GM19035 (cell line): ENCODE measurements around the gene SAA1.
A peak's percentile ranks its signal among the peaks of the same experiment; 100 is the strongest.
"Not testable (repeated sequence)": the region's sequence is repeated elsewhere in the genome, so short reads cannot be mapped to it uniquely, and the experiment has no call there.

ENCODE experiments used
- ATAC-seq: cut with Tn5 transposase; IDR thresholded peaks from one replicate; pipeline ENCODE4 v1.9.1; 2021; ENCODE audit not compliant: unreplicated experiment

Gene SAA1

GRCh38 chr11:18254781-18255361 is 11.2 kb upstream of the SAA1 start:
- ATAC-seq: no peak

GRCh38 chr11:18259259-18259658 is 6.8 kb upstream of the SAA1 start:
- ATAC-seq: no peak

- no peak for ATAC-seq
These were observed 4.3 kb upstream of the SAA1 start for GRCh38 chr11:18261721-18262120.

DNA sequence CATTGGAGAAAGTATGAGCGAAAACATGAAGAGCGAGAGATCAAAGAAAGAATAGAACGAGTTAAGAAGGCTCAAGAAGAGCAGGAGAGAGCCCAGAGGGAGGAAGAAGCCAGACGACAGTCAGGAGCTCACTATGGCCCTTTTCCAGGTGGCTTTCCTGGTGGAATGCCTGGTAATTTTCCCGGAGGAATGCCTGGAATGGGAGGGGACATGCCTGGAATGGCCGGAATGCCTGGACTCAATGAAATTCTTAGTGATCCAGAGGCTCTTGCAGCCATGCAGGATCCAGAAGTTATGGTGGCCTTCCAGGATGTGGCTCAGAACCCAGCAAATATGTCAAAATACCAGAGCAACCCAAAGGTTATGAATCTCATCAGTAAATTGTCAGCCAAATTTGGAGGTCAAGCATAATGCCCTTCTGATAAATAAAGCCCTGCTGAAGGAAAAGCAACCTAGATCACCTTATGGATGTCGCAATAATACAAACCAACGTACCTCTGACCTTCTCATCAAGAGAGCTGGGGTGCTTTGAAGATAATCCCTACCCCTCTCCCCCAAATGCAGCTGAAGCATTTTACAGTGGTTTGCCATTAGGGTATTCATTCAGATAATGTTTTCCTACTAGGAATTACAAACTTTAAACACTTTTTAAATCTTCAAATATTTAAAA is 3.2 kb upstream of the SAA1 start:
- ATAC-seq: not testable (repeated sequence)

- no peak for ATAC-seq
These were observed 2.0 kb upstream of the SAA1 start for GRCh38 chr11:18264035-18264434.

DNA sequence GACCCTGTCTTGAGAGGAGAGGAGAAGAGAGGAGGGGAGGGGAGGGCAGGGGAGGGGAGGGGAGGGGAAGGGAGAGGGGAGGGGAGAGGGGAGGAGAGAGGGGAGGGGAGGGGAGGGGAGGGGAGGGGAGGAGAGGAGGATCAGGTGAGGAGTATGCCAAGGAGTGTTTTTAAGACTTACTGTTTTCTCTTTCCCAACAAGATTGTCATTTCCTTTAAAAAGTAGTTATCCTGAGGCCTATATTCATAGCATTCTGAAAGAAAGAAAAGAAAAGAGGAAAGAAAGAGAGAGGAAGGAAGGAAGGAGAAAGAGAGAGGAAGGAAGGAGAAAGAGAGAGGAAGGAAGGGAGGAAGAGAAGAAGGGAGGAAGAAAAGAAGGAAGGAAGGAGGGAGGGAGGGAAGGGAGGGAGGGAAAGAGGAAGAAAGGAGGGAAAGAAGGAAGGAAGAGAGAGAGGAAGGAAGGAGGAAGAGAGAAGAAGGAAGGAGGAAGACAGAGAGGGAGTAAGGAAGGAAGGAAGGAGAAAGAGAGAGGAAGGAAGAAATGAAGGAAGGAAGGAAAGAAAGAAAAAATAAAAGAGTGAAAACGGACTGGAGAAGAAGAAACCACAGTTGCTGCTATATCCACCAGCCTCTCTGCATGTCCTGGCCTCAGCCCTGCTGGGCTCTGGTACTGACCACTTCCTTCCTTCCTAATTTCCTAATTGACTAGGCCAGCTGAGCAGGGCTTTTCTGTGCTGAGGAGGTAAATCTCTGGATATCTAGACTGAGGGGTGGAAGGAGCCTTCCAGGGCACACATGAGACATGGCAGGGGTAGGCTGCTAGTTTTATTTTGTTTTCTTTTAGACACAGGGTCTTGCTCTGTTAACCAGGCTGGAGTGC is 1.1 kb upstream of the SAA1 start:
- ATAC-seq: no peak

DNA sequence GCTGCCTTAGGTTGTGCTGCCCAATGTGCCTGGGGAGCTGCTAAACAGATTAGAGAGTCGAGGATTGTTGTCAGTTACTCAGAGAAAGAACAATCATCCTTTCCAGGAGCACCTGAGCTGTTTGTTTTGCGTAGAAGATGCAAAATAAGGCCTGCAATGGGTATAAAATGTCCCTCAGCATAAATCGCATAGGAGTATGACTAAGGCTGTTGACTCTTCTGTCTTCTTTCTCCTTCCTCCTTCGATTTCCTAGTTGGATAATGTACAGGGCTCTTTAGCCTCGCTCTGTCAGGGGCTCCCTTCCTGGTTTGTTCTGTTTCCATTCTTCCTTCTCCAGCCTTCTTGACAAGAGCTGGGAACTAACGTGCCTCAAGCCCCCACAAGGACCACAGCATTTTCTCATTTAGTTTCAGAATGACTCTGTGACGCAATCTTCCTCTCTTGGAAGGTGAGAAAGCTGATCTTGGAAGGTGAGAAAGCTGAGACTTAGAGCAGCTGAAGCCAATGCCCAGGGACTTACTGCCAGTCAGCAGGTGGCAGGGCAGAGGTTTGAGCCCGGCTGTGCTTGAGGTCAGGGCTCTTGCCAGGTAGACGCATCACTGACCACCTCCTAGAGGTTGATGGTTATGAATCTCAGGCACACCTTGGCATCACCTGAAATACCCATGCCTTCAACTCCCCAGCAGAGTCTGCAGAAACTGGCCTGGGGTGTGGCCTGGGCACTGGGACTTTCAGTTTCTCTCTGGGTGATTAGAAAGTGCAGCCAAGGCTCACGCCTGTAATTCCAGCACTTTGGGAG is 1.5 kb downstream of the SAA1 start:
- peak; percentile 54 for ATAC-seq

DNA sequence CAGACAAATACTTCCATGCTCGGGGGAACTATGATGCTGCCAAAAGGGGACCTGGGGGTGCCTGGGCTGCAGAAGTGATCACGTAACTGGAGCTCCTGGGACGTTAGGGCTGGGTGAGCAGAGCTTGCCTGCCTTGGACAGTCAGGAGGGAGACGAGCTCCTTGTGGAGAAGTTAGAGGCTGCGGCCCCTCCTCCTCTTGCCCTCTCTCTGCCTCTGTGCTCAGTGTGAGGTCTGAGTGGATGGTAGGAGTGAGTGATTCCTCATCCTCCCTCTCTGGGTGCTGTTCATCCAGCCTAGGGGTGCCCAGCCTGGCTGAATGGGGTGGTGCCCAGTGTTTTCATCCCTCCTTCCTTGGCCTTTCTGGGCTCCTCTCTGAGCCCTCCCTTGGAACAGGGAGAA is 3.2 kb downstream of the SAA1 start:
- not testable (repeated sequence) for ATAC-seq

DNA sequence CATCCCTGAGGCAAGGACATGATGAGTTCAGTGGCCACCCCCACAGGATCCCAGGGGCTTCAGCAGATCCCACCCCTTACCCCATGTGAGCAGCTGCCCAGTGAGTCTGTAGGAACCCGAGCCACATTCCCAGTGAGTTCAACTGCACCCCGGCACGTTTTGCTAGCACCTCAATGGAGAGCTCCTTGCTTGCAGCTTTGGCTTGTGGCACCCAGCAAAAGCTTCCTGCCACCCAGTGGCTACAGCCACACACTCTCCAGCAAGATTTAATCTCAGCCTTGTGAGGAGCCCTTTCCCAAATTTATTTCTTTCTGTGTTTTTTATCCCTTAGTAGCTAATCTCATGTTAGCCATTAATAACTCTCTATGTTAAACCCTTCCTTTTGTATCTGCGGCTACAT is 4.0 kb downstream of the SAA1 start:
- no peak for ATAC-seq

DNA sequence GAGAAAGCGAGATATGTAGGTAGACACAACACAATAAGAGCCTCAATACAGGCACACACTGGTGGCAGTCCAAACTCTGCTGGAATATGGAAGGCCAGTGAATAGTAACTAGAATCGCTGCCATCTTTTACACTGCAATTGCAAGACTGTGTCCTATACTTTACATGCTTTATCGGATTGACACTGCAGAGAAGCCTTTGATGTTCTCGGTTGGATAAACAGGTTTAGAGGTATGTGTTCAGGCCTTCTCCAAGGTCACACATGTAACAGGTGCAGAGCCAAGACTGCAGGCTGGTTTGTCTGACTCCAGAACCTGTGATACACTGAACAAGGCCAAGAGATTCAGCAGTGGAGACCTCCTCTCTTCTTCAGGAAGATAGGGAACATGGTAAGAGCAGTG is 5.1 kb downstream of the SAA1 start:
- no peak for ATAC-seq

DNA sequence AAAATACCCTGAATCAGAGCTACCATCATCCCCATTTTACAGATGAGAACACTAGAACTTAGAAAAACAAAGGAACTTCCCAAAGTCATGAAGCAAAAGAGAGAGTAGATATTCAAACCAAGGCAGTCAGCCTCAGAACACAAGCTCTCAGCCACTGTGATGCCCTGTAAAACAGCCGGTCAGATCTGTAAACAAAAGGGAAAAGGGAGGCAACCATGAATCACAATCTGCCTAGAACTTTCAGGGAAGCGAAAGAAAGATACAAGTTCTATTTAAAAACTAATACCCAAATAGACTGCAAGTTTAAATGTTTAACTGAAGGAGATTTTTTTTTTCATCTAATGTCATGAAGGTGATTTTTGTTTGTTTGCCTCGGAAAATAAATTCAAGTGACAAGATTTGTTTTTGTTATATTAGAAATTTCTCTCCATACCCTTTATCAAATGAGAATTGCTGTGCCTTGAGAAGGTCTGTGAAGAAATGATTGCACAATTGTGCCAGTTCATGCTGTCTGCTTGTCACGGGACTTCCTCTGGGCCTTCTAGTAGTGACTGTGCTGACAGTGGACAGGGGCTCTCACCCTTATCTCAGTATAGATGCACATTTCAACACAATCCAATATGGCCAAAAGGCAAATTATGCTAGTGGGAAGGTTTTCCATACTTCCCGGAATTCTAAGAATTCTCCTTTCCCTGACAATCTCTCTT is 11.7 kb downstream of the SAA1 start:
- no peak for ATAC-seq

DNA sequence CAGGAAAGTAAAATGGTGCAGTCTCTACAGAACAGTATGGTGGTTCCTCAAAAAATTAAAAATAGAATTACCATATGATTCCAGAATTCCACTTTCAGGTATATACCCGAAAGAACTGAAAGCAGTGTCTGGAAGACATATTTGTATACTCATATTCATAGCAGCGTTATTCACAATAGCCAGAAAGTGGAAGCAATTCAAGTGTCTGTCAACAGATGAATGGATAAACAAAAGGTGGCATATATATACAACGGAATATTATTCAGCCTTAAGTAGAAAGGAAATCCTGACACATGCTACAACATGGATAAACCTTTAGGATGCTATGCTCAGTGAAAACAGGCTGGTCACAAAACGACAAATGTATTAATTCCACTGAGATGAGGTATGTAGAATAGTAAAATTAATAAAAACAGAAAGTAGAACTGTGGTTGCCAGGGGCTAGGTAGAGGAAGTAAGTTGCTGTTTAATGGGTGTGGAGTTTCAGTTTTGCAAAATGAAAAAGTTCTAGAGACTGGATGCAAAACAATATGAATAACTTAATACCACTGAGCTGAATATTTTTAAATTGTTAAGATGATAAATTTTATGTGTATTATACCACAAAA is 14.5 kb downstream of the SAA1 start:
- ATAC-seq: peak; percentile 95

DNA sequence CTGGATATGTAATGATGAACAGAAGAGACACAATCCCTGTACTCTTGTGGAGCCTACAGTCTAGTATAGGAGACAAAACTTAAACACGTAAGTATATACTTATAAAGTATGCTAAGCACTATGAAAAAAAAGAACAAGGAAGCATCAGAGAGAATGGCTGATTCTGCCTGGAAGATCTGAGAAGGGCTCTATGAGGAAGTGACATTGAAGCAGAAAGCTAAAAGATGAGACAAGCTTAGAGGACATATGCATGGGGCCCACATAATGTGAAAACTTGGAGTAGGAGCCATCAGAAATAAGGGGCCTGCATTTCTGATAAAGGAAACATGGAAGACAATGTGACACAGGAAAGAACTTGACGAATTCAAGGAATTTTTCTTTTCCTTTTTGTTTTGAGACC is 16.6 kb downstream of the SAA1 start:
- ATAC-seq: no peak

DNA sequence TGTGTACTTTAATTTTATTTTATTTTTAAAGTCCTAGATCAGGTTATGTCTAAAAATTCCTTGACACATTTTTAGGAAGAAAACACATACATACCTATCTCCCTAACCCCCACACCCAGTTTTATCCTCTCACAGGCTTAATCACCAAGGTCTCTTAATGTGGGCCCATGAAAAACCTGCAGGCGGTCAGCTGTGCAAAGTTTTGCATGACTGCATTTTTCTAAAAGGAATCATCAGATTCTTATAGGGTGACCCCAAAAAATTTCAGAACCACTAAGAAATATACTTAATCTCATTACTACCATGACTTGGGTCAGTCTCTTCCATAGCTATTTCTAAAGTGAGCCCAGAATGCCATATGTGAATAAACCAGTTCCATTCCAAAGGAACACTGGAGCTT is 19.8 kb downstream of the SAA1 start:
- ATAC-seq: no peak

- ATAC-seq: no peak
These were observed 22.8 kb downstream of the SAA1 start for GRCh38 chr11:18288911-18289310.

GRCh38 chr11:18294862-18295261 is 28.8 kb downstream of the SAA1 start:
- no peak for ATAC-seq

DNA sequence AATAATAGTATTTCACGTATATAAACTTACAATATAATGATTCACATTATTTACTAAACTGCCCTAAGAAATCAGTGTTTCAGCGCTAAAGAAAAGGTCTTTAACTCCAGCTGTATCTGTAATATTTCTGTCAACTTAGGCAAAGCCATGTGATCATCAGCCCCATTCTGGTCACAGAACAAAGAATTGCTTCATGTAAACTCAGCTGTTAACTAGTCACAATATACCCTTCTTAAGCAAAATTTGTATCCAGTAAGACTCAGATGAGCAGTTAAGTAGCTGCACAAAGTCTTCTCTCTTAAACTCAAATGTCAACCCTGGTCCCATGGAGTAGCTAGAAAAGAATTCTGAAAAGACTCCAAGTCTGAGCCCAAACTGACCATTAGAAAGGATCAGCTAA is 29.3 kb downstream of the SAA1 start:
- no peak for ATAC-seq

DNA sequence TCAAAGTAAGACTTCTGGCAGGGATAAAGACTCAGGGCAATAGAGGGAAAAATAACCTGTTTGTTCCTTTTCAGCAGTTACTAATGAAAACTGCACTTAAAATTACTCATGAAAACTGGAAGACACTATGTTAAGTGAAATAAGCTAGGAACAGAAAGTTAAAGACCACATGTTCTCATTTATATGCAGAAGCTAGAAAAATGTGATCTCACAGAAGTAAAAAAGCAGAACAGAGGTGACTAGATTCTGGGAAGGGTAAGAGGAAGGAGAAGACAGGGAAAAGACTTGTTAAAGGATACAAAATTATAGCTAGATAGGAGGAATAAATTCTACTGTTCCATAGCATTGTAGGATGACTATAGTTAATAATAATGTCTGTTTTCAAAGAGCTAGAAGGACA is 33.7 kb downstream of the SAA1 start:
- no peak for ATAC-seq

GRCh38 chr11:18304745-18305144 is 38.7 kb downstream of the SAA1 start:
- no peak for ATAC-seq

DNA sequence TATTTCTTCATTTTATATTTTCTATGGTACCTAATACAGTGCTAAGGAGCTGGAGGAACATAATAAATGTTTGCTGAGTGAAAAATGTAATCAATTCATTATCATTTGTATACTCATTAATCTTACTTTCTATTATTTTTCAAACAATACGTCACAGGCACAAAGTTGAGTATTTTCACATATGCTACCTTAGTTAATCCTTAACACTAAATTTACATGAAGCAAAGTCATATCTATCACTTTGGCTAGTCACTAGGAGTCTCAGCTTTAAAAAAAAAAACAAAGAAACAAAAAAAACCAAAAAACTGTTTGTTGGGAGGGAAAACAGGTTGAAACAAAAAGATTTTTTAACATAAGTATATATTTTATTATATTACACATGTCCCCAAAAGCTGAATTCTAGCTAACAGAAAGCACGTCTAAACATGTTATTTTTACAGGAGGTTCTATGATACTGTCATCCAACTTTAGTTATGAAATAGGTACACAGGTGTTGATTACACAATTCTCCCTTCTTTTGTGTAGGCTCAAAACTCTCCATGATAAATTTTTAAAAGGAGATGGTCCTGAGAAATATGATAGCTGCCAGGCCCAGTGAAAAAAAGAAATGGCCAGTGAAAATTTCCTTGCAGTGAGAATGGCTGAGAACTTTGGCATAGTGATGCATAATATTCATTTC is 41.5 kb downstream of the SAA1 start:
- ATAC-seq: no peak
